Chondrocyte (in vitro differentiated cells): ENCODE data around the gene CDH22. TPM values are rescaled to one million over a fixed set of nuclear protein-coding genes. Genes with fewer than 3 reads are reported as not detected.

Experiments
- DNase-seq: peaks from one replicate; pipeline ENCODE4 v3.0.0; 2021; ENCODE audit warnings: mixed read lengths, low spot score
- H3K27ac Mint-ChIP-seq: one replicate; pipeline ENCODE4 v1.8.0; 2021; ENCODE audit warnings: mild to moderate bottlenecking, moderate library complexity, mixed read lengths; ENCODE audit not compliant: unreplicated experiment
- H3K27me3 Mint-ChIP-seq: 2 replicates; pipeline ENCODE4 v1.8.0; 2021; ENCODE audit warnings: low read depth, mixed read lengths
- H3K36me3 Mint-ChIP-seq: 2 replicates; pipeline ENCODE4 v1.8.0; 2021; ENCODE audit warnings: low read depth, mixed read lengths
- H3K4me1 Mint-ChIP-seq: 2 replicates; pipeline ENCODE4 v1.8.0; 2021; ENCODE audit warnings: low read depth, mild to moderate bottlenecking, mixed read lengths
- H3K4me3 Mint-ChIP-seq: one replicate; pipeline ENCODE4 v1.8.0; 2021; ENCODE audit warnings: mild to moderate bottlenecking, moderate library complexity, mixed read lengths; ENCODE audit not compliant: unreplicated experiment
- H3K9me3 Mint-ChIP-seq: 2 replicates; pipeline ENCODE4 v1.8.0; 2021; ENCODE audit warnings: low read depth, mixed read lengths
- CTCF ChIP-seq: fragments of 200-600 bp; sonication (generic); IDR thresholded peaks from 2 replicates; pipeline ENCODE4 v1.5.0; 2021; ENCODE audit warnings: antibody characterized with exemption, mild to moderate bottlenecking, moderate library complexity
- total RNA-seq: library from RNA; stranded (reverse); gene quantifications from 3 replicates; pipeline ENCODE4 v1.2.1, GENCODE V29; 2021

CDH22 gene
- total RNA-seq, 1 donor from 2014 or later = not detected

DNA sequence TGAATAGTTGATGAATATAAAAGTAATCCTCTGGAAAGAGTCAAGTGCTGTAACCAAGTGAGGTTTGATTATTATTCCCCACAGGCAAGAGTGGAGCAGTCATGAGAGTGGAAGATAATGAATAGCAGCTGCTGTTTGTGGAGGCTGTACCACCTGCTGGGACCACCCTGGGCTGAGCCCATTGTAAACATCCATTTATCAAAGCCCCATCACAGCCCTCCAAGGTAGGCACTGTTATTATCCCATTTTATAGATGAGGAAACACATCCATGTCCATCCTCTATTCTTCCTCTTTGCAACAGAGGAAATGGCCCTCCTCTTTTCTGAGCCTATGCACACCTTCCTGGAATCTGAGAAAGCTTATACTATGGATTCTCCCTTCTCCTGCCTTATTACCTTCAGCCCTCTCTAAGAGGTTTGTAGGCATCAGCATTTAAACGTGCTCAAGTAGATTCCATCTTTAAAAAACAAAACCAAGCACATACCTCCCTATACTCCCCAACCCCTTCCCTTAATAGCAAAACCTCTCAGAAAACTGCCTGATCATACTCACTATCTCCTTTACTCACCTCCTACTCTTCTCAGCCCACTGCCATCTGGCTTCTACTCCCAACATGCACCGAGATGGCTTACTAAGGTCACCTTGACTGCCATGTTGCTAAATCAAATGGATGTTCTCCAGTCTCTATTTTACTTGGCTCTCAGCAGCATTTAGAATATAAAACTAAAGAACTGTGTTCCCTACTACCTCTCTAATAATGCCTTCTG is 37.1 kb downstream of the CDH22 start:
- no peak for DNase-seq
- Mint-ChIP-seq H3K4me1 (no peaks in the 10 kb centered on the region), H3K4me3 (no peak overlapping the region), H3K27ac (no peak overlapping the region), H3K27me3 (peaks cover 60% of the 10 kb centered on the region), H3K36me3 (peaks cover 2% of the 10 kb centered on the region), H3K9me3 (peaks cover 6% of the 10 kb centered on the region)
- no peak for TF ChIP-seq CTCF

GRCh38 chr20:46269372-46269771 is 38.9 kb downstream of the CDH22 start:
- Mint-ChIP-seq H3K4me3 (no peak overlapping the region), H3K27me3 (peaks cover 49% of the 10 kb centered on the region), H3K9me3 (peaks cover 6% of the 10 kb centered on the region), H3K27ac (no peak overlapping the region), H3K36me3 (peaks cover 2% of the 10 kb centered on the region), H3K4me1 (no peaks in the 10 kb centered on the region)
- TF ChIP-seq CTCF = no peak
- no peak for DNase-seq

GRCh38 chr20:46268662-46269061 is 39.6 kb downstream of the CDH22 start:
- no peak overlapping the region for H3K4me3 Mint-ChIP-seq
- H3K27me3 Mint-ChIP-seq = peaks cover 53% of the 10 kb centered on the region
- peaks cover 6% of the 10 kb centered on the region for H3K9me3 Mint-ChIP-seq
- no peaks in the 10 kb centered on the region for H3K4me1 Mint-ChIP-seq
- TF ChIP-seq CTCF = no peak
- peaks cover 2% of the 10 kb centered on the region for H3K36me3 Mint-ChIP-seq
- no peak overlapping the region for H3K27ac Mint-ChIP-seq
- no peak for DNase-seq

- peaks cover 2% of the 10 kb centered on the region for H3K36me3 Mint-ChIP-seq
- H3K27ac Mint-ChIP-seq = no peak overlapping the region
- TF ChIP-seq CTCF = no peak
- H3K4me3 Mint-ChIP-seq = no peak overlapping the region
- peaks cover 53% of the 10 kb centered on the region for H3K27me3 Mint-ChIP-seq
- H3K4me1 Mint-ChIP-seq = no peaks in the 10 kb centered on the region
- H3K9me3 Mint-ChIP-seq = peaks cover 6% of the 10 kb centered on the region
- no peak for DNase-seq
Observed at GRCh38 chr20:46268131-46268614, 40.1 kb downstream of the CDH22 start.

DNA sequence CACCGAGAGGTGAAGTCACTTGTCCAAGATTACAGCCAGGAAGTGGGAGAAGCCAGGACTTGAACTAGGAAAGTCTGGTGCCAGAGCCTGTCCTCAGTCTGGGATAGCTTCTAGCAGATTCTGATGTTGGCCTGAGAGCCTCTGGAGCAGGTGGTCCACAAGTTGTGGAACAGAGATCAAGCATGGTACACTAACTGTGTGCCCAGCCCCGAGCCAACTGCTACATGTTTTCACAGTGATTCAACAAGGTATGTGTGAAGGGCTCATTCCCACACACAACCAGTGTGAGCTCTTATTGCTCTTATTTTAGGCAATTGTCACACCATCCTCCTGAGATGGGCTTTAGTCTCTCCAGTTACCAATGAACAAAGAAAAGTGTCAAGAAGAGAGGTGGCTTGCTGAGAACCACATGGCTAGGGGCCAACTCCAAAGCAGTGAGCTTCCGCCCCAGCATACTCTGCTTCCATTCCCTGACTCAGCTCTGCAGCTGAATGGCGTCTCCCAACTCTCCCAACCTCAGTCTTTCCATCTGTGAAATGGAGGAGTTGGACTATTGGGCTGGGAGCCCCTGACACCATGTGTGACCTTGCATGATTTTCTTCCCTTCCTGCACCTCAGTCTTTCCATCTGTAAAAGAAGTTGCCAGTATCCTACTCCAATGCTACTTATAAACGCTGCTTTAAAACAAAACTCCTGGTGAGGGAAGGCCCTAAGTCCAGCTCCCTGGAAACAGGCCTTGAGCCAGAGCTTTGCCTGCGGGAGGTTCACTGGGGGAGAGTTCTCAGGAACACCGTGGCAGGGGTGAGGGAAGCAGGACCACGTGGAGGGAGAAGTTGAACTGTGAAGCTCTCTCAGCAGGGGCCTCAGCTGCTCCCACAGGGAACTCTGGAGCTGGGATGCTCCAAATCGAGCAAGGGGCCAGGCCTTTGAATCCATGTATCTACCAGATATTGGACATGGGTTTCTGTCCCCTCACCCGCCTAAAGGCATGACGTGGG is 40.9 kb downstream of the CDH22 start:
- no peak for DNase-seq
- H3K27me3 Mint-ChIP-seq = peaks cover 58% of the 10 kb centered on the region
- H3K9me3 Mint-ChIP-seq = peaks cover 5% of the 10 kb centered on the region
- H3K36me3 Mint-ChIP-seq = peaks cover 2% of the 10 kb centered on the region
- H3K4me1 Mint-ChIP-seq = no peaks in the 10 kb centered on the region
- no peak for TF ChIP-seq CTCF
- H3K27ac Mint-ChIP-seq = no peak overlapping the region
- no peak overlapping the region for H3K4me3 Mint-ChIP-seq
